ENCODE results near the gene MAP3K3.

MAP3K3 gene

GRCh38 chr17:63703556-63704258, 81.5 kb downstream of the MAP3K3 start:
- DNase-seq (ENCODE audit: low read depth) = no peak
- no peak for TF ChIP-seq CTCF (conservative IDR thresholded peaks at IDR 0.05; ENCODE audit: low read length)
- no peak overlapping the region for H3K4me3 ChIP-seq (ENCODE audit: low read length)

GRCh38 chr17:63704259-63704576, 82.0 kb downstream of the MAP3K3 start:
- TF ChIP-seq CTCF (conservative IDR thresholded peaks at IDR 0.05; ENCODE audit: low read length) = no peak
- DNase-seq (ENCODE audit: low read depth) = no peak
- no peak overlapping the region for H3K4me3 ChIP-seq (ENCODE audit: low read length)

- TF ChIP-seq CTCF (conservative IDR thresholded peaks at IDR 0.05; ENCODE audit: low read length) = no peak
These were observed 82.6 kb downstream of the MAP3K3 start for GRCh38 chr17:63704836-63705235.

GRCh38 chr17:63705657-63706056, 83.4 kb downstream of the MAP3K3 start:
- DNase-seq (ENCODE audit: low read depth) = no peak
- no peak for TF ChIP-seq CTCF (conservative IDR thresholded peaks at IDR 0.05; ENCODE audit: low read length)

More at GRCh38 chr17:63704836-63705235, 82.6 kb downstream of the MAP3K3 start:
- DNase-seq (ENCODE audit: low read depth) = no peak
- H3K4me3 ChIP-seq (ENCODE audit: low read length) = no peak overlapping the region

GRCh38 chr17:63706336-63707082, 84.3 kb downstream of the MAP3K3 start:
- H3K4me3 ChIP-seq (ENCODE audit: low read length) = no peak overlapping the region
- no peak for TF ChIP-seq CTCF (conservative IDR thresholded peaks at IDR 0.05; ENCODE audit: low read length)
- DNase-seq (ENCODE audit: low read depth) = no peak

More at GRCh38 chr17:63705657-63706056, 83.4 kb downstream of the MAP3K3 start:
- no peak overlapping the region for H3K4me3 ChIP-seq (ENCODE audit: low read length)

GRCh38 chr17:63707151-63707550, 84.9 kb downstream of the MAP3K3 start:
- no peak overlapping the region for H3K4me3 ChIP-seq (ENCODE audit: low read length)
- no peak for DNase-seq (ENCODE audit: low read depth)
- TF ChIP-seq CTCF (conservative IDR thresholded peaks at IDR 0.05; ENCODE audit: low read length) = no peak

GRCh38 chr17:63709110-63709509, 86.9 kb downstream of the MAP3K3 start:
- no peak for TF ChIP-seq CTCF (conservative IDR thresholded peaks at IDR 0.05; ENCODE audit: low read length)
- DNase-seq (ENCODE audit: low read depth) = no peak
- H3K4me3 ChIP-seq (ENCODE audit: low read length) = no peak overlapping the region
